Frontal cortex (tissue), 4 donors: ENCODE results near the gene NEDD4L. TPM values are rescaled to one million over a fixed set of nuclear protein-coding genes. Genes with fewer than 3 reads are reported as not detected.

Experiments used
- DNase-seq, 2 donors: peaks; one replicate each; pipeline ENCODE4 v3.0.0; 2012; ENCODE audit warnings: low spot score in 2 of 2
- FAIRE-seq: peaks from 2 replicates; lab custom pipeline; 2012; peaks lifted over from hg19 to GRCh38; lab: Jason Lieb, UNC
- total RNA-seq: library from RNA; depleted of rRNA; stranded (reverse); fragments of >200 nt; gene quantifications from one replicate; pipeline ENCODE4 v1.2.3, GENCODE V29; 2014
- donor health status: control.
- donor health status: control.
- donor health status: control.

NEDD4L gene
- total RNA-seq, 1 donor from 2014 or later: 108 TPM

DNA sequence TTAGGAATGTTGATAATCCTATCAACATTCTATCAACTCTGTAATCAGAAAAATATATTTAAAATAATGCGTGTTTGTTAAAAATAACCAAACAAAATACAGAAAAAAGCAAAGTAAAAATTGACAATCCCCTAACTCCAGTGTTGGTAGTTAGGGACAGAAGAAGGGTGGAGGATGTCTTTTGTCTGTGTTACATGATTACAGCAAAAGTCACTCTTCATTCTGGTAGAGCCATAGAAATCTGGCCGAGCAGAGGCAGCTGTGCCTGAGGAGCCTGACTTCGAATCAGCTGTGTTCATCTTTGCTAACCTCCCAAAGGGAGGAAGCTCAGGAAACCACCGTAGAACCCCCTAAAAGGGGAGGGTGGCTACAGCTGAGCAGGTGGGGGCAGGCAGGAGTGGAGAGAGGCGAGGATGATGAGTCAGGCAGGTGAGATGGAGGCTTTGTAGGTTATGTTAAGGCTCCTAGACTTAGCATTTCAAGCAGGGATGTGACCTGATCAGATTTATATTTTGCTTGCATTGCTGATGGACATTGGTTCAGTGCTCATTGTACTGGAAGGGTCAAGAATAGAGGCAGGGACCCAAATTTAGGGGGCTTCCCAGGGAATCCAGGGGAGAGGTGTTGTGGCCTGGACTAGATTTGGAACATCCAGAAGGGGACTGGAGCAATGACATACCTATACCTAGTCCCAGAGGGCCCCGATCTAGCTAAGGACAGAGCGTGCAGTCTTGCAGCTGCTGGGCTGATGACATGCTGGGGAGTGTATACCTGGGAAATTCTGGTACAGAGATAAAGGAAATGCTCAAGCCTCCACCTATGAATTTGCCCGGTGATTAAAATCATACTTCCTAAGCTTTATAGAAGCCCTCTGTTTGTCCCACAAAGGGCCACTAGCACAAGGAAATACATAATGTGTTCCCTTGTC, 95.7 kb downstream of the NEDD4L start:
- no peak for DNase-seq

DNA sequence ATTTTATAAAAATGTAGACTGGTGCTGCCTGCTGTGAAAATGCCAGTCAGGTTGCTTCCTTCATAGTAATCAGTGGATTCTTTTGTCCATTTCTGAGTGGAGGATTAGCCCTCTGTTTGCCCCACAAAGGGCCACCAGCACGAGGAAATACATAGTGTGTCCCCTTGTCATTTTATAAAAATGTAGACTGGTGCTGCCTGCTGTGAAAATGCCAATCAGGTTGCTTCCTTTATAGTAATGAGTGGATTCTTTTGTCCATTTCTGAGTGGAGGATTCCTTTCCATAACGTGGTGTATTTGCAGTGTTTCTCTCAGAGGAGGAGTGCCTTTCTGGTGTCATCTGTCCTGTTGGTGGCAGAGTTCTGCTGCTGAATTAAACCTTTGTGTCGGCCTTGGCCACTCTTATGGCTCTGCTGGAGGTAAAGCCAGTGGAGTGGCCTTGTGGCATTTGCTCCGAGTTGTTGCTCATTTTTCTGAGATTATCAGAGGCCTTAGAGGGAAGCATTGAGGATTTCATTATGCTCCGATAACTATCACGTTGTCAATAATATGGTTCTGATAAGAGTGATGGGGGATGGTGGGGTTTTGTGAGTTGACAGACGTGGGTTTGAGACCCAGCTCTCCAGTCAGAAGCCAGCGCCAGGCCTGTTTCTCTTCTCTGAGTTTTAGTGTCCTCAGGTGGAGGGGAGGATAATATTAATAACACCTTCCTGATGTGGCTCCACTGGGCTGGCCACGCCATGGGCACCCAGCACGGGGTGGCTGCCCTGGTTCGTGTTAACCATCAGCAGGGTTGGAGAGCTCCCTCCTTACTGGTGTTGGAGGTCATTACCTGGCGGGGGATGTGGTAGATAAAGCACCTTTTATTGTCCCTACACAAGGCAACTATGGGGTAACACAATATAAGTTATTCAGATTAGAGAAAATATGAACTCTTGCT, 96.6 kb downstream of the NEDD4L start:
- DNase-seq: peak in 1 of 2 donors; percentile 47
- no peak for FAIRE-seq

More for the DNA sequence above, 95.7 kb downstream of the NEDD4L start:
- no peak for FAIRE-seq

DNA sequence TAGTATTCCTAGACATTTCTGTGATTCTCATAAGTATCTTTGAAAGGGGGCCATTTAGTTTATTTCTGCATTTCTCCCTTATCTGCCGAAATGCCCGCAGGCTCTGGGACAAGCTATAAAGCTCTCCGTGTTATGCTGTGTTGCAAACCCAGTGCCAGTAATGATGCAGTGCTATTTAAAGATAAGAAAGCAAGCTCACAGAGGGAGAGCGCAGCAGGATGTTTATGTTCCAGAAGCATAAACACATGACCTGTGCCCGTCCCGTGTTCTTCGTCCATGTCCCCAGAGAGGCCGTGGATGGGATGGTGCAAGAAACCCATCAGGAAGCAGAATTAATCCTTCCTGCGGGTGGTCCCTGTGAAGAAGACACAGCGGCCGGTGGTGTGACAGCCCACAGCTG, 99.4 kb downstream of the NEDD4L start:
- DNase-seq (no peak), FAIRE-seq (no peak)

DNA sequence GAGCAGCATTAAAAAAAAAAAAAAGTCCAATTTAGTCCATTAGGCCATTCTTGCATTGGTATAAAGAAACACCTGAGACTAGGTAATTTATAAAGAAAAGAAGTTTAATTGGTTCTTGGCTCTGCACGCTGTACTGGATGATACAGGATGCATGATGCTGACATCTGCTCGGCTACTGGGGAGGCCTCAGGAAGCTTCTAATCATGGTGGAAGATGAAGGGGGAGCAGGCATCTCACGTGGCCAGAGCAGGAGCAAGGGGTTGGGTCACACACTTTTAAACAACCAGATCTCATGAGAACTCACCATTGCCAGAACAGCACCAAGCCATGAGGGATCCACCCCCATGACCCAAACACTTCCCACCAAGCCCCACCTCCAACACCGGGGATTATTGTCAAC, 100.1 kb downstream of the NEDD4L start:
- FAIRE-seq (no peak), DNase-seq (no peak)

DNA sequence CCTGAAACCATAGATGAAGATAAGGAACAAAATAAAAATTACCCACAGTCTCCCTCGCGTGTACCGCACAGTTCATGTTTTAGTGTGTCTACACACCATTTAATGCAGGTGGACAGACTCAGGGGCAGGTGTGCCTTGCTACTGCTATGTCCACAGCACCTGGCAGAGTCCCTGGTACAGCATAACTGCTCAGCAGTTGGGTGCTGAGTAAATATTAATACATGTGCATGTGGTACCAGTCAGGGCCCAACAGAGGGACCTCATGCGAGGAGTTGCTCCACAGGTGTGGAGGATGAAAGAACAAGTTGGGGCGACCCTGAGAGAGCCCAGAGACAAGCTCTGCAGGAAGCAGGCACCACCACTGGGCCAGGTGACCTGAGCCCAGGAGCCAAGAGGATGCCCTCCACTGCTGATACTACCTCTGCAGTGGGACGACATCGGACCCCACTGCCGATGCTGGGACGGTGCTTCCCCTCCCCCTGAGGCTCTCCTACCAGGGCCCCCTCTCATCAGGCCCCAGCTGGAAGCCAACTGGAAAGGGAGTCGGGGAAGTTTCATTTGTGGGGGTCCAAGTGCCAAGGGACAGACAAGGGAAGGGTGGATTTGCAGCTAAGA, 100.8 kb downstream of the NEDD4L start:
- DNase-seq (no peak), FAIRE-seq (no peak)

DNA sequence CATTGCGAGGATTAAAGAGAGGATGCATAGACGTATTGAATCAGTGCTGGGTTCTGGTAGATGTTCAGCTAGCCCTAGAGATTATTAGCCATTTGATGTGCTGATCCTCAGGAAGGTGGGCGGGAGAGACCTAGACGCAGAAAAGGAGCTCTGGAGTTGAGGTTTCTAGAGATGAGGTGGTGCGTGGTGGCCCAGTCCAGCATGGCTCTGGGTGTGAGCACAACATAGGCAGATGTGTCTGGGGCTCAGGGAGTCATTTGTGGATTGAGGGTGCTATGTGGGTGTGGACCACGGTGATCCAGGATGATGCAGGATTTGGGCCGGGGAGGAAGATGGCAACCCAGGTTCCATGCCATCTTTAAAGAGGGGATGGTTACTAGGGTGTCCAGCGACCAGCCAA, 102.1 kb downstream of the NEDD4L start:
- no peak for FAIRE-seq
- DNase-seq: no peak

DNA sequence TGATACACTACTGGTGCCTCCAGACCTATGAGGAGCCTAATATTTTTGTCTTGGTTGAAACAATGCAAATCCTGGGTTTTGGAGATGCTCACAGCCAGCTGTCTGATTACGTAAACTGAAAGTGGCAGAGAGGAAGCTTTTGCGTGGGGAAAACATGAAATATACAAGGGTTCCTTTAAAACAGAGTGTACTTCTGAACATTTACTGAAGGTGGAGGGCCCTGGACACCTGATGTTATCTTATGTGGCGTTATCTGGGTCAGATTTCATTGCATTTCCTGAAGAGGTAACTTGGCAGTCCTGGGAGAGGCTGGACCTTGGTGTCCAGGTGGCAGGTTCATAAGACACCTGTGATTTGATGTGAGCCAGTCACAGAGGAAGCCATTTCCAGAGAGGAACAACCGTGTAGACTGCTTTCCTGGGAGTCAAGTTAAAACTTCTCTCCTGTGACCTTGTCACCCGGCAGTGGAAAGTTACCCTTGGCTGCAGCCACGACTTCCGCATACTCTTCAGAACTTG, 105.0 kb downstream of the NEDD4L start:
- DNase-seq: no peak
- no peak for FAIRE-seq

DNA sequence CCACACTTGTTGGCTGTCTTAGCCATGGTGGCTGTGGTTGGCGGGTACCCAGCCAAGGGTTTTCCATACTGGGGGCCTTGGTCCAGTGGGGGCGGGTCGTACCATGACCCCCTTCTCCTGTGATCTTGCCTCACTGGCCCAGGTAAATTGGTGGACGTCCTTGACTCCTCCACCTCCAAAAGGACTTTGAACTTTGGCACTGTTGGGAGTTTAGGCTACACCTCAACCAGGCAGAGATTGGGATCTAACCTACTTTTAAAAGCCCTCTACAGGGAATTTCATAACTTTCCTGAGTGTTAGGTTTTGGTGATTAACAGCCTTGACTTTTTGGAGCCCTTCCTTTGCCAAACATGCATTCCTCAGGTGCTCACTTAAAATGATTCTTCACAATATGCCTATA, 106.7 kb downstream of the NEDD4L start:
- DNase-seq: no peak
- FAIRE-seq: no peak

DNA sequence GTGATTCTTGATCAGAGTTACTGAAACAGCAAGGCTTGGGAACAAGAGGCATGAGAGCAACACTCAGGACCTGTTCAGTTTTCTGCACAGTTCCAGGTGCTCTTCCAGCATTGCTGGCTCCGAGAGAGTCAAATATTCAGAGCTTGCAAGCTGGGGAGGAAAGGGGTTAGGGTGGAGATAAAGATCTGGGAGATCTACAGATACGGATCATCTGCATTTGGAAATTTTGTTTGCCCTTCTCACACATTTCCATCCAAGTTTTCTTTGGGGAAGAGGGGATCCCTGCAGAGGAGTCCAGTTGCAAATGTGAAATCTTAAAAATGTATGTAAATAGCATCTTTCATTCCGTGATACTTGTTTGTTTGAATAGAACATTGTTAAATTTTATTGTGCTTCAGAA, 108.2 kb downstream of the NEDD4L start:
- DNase-seq (no peak), FAIRE-seq (no peak)

DNA sequence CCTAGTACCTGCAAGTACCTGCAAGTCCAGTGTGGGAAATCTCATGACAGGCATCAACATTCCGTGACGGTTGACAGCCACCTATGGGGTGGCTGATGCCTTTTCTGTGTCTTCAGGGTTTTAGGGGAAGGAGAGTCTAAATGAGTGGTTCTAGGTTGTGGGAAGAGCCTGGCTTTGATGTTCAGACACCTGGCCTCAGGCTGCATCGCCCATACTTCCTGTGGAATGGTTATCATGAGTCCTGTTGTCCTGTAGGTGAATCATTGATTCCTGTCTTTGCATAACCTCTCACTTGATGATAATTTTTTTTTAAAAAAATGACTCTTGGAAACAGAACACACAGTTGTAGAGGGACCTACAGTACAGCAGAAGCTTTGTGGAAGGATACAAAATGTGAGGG, 108.9 kb downstream of the NEDD4L start:
- no peak for FAIRE-seq
- DNase-seq: no peak

DNA sequence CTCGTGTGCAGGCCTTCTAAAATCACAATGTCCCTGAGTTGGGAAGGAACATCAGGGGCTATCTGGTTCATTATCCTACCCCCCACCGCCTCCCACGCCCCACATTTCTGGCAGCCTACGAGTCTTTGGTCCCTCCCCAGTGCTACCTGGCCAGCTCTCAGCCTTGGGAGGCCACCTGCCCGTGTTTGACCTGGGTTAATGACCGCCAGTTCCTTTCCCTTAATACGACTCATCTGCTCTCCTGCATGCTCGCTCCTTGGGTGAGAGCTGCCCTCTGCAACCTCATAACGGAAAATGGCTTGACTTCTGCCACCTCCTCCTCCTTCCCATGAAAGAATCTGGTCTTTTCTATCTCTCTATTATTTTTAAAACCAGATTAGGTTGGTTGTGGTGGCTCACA, 112.5 kb downstream of the NEDD4L start:
- no peak for FAIRE-seq
- DNase-seq: no peak

DNA sequence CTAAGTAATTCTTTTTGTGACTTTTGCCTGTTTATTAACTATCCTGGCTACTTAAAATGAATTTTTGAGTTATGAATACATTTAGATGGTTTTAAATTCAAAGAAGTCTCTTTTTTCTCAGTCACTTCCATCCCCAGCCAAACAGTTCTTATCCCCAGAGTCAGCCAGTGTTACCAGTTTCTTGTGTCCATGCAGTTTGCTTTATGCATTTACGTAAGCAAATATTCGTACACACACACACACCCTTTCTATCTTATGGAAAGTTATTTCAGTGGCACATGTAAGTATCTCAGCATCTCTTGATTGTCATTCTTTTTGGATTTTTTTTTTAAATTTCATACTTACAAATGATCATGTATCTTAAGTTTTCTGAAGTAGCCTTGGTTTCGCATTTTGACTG, 113.2 kb downstream of the NEDD4L start:
- DNase-seq (no peak), FAIRE-seq (no peak)

DNA sequence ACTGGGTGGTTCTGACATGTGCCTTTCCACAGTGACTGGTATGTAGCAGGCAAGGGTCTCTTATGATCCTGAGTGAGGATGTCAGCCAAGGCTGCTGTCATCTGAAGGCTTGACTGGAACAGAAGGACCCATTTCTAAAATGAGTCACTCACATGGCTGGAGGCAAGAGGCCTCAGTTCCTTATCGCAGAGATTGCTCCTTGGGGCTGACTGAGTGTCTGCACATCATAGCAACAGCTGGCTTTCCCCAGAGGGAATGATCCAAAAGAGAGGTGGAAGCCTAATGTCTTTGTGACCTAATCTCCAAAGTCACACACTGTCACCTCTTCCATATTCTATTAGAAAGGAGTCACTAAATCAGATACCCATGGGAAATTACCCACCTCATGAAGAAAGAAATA, 114.0 kb downstream of the NEDD4L start:
- DNase-seq (no peak), FAIRE-seq (no peak)

DNA sequence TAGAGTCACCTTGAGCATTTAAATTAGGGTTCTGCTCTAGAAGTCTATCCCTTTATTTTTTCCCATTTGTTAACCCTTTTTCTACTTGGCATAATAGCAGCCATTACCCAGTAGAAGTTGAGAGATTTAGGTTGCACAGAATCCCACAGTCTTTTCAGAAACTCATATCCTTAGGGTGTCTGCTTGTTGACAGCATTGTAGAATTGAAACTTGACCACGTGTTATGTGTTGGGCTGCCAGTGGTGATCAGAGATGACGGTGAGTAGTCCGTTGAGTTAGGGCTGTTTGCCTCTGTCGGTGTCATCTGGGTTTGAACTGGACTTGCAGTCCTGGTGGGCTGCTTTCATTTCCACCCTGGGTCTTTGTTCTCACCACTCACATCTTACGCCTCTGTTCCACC, 114.4 kb downstream of the NEDD4L start:
- no peak for FAIRE-seq
- DNase-seq: no peak

DNA sequence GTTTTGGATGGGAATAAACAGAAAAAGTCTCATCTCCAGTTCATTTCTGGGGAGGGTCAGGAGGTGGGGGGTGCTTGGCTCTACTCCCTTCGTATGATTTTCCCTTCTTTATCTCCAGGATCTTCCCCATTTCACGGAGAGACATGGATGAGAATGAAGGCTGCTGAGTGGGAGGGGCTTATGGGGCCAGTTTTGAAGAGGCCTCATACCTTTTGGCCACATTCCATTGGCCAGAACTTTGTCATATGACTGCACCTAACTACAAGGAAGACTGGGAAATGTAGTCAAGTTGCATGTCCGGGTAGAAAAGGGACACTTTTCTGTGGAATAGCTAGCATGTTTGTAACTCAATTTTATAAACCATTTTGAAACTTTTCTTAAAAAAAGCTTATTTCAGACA, 117.6 kb downstream of the NEDD4L start:
- DNase-seq (no peak), FAIRE-seq (no peak)

DNA sequence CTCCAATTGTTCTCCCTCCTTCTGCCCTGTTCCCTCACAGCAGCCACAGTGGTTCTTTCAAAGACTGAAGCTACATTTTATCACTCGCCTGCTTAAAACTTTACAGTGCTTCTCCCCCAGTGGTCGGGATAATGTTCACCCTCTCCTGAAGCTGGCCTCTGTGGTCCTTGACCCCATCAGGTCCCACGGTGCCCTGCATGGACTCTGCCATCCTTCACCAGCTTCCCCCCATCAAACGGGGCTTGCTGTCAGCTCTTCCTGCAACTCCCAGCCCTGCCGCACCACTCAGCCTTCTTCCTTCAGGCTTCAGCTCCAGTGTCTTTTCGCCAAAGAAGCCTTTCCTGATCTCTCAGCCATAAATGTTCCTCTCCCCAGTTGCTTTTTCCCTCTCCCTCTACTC, 118.1 kb downstream of the NEDD4L start:
- FAIRE-seq: no peak

DNA sequence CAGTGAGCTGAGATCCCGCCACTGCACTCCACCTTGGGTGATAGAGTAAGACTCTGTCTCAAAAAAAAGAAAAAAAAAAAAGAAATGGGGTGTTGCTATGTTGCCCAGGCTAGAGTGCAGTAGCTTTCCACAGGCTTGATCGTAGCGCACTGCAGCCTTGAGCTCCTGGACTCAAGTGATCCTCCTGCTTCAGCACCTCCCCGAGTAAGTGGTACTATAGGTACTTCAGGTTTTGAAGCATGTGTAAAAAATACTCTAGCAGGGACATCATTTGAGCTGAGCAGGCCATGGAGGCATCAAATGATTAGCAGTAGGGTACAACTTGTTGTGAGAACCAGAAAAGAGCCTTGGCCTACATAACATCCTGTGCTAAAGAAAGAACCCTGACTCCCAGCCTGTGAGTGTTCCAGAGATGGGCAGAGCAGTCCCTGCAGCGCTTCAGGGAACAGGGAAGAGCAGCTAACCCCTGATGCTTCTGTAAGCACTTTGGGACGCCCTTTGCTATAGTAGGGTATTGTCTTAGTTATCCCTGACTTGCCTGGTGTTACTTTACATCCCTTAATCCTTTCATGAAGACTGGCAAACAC, 119.1 kb downstream of the NEDD4L start:
- DNase-seq (no peak), FAIRE-seq (no peak)

More for the DNA sequence above, 118.1 kb downstream of the NEDD4L start:
- no peak for DNase-seq

DNA sequence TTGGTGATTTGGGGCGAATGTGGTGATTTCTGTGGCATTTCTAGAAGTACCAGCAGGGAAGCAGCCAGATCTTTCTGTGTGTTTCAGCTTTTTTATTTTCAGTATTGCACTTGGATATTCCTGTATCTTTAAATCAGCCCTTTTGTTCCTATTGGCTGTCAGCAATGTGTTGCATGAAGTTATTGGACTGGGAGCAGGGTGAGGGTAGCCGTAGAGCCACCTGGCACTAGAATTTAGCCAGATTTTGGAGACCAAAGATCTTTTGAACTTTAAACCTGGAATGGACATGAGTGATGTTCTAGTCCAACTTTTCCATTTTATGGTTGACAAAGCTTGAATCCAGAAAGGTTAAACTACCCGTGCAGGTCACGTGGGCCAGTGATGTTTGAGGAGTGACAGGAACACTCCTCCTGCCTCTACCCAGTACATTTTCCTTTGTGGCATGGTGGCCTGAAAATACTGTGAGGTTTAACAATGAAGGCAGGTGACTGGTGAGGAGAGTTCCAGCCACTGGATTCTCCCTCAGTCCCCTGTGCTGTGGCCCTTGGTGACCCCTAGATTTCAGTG, 122.3 kb downstream of the NEDD4L start:
- no peak for FAIRE-seq

DNA sequence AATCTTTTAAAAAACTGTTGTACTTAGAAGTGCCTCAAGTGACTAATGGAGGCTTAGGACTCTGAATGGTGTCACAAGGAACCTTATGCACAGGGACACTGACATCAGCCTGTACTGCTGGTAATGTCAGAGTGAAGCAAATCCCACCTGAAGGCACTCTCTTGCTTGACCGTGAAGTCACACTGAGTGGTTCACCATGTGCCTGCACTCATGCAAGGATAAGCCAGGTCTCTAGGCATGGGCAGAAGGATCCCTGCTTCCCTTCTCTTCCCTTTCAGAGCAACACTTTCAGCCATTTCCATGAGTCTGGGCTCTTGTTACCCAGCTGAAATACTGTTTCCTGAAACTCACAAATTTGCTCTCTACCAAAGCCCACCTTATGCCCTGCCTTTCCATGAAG, 123.0 kb downstream of the NEDD4L start:
- no peak for FAIRE-seq

More for the DNA sequence above, 122.3 kb downstream of the NEDD4L start:
- DNase-seq: no peak

More for the DNA sequence above, 123.0 kb downstream of the NEDD4L start:
- DNase-seq: no peak
